ENCODE results near the gene PCDHGA12. TPM values are rescaled to one million over a fixed set of nuclear protein-coding genes. Genes with fewer than 3 reads are reported as not detected.
"Not testable (repeated sequence)": the region's sequence is repeated elsewhere in the genome, so short reads cannot be mapped to it uniquely, and the experiment has no call there.

PCDHGA12 gene
- total and polyA plus RNA-seq, 4 donors: 0.75 to 18.8 (median 5.2) TPM

GRCh38 chr5:141415275-141415618 lies 15.1 kb upstream of the PCDHGA12 start:
- ATAC-seq (ENCODE audit: low FRiP score); H3K36me3 ChIP-seq (ENCODE audit: control insufficient read depth in 1 of 2, insufficient read depth in 2 of 2, low read length in 1 of 2); H3K4me3 ChIP-seq (ENCODE audit: low read length in 2 of 2); H3K27me3 ChIP-seq (ENCODE audit: control insufficient read depth in 1 of 2, insufficient read depth in 2 of 2, low read length in 1 of 2); DNase-seq; H3K4me1 ChIP-seq (ENCODE audit: control insufficient read depth in 1 of 2, insufficient read depth in 2 of 2, low read length in 2 of 2); H3K27ac ChIP-seq (ENCODE audit: low read depth in 1 of 2, low read length in 2 of 2): not testable (repeated sequence)
- 25 to 29% methylated on average over 24 of the region's 24 CpGs for WGBS, 2 donors
- intact Hi-C loops (cut with DNase I): loop anchor here in 1 of 2 donors (10.0 kb wide), 2 partner anchors 110 to 150 kb away; no protein-coding TSS in a partner anchor
- peaks cover 37% of the 10 kb centered on the region for H3K9me3 ChIP-seq (ENCODE audit: control insufficient read depth, low read length)

DNA sequence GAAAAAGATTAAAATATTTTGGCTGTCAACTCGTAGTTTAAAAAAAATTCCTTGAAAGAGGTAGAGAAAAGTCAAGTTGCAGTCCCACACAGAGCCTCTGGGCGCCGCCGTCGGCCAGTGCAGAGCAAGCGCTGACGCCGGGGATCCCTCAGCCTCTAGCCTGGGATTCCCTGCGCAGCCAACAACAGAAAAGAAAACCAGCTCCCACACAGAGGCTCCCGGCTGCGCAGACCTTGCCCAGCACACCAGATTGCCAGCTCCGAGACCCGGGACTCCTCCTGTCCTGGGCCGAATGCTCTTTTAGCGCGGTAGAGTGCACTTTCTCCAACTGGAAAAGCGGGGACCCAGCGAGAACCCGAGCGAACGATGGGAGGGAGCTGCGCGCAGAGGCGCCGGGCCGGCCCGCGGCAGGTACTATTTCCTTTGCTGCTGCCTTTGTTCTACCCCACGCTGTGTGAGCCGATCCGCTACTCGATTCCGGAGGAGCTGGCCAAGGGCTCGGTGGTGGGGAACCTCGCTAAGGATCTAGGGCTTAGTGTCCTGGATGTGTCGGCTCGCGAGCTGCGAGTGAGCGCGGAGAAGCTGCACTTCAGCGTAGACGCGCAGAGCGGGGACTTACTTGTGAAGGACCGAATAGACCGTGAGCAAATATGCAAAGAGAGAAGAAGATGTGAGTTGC lies 12.7 kb upstream of the PCDHGA12 start, which contains the start of gene PCDHGB7:
TSS of gene PCDHGB7 (plus strand) at position 184 of the 679 bp plus-strand sequence. CDS start at position 367, 183 bp downstream.
- not testable (repeated sequence) for H3K36me3 ChIP-seq (ENCODE audit: control insufficient read depth in 1 of 2, insufficient read depth in 2 of 2, low read length in 1 of 2); H3K27ac ChIP-seq (ENCODE audit: low read depth in 1 of 2, low read length in 2 of 2); H3K4me3 ChIP-seq (ENCODE audit: low read length in 2 of 2); H3K27me3 ChIP-seq (ENCODE audit: control insufficient read depth in 1 of 2, insufficient read depth in 2 of 2, low read length in 1 of 2); H3K4me1 ChIP-seq (ENCODE audit: control insufficient read depth in 1 of 2, insufficient read depth in 2 of 2, low read length in 2 of 2)
- ATAC-seq (ENCODE audit: low FRiP score): peak; percentile 91
- peak in 1 of 2 donors; percentile 83 for DNase-seq
- intact Hi-C loops (cut with DNase I): loop anchor here in 1 of 2 donors (10.0 kb wide), 2 partner anchors 107 to 147 kb away; no protein-coding TSS in a partner anchor
- 6 to 10% methylated on average over 42 to 47 of the region's 47 CpGs for WGBS, 2 donors
- H3K9me3 ChIP-seq (ENCODE audit: control insufficient read depth, low read length): peaks cover 44% of the 10 kb centered on the region

DNA sequence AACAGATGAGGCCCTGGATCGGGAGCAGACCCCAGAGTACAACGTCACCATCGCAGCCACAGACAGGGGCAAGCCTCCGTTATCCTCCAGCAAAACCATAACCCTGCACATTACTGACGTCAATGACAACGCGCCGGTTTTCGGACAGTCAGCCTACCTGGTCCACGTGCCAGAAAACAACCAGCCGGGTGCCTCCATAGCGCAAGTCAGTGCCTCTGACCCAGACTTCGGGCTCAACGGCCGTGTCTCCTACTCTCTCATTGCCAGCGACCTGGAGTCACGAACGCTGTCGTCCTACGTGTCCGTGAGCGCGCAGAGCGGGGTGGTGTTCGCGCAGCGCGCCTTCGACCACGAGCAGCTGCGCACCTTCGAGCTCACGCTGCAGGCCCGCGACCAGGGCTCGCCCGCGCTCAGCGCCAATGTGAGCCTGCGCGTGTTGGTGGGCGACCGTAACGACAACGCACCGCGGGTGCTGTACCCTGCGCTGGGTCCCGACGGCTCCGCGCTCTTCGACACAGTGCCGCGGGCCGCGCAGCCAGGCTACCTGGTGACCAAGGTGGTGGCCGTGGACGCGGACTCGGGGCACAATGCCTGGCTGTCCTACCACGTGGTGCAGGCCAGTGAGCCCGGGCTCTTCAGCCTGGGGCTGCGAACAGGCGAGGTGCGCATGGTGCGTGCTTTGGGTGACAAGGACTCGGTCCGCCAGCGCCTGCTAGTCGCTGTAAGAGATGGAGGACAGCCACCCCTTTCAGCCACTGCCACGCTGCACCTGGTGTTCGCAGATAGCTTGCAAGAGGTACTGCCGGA lies 11.0 kb upstream of the PCDHGA12 start:
- Histone ChIP-seq H3K27me3 (ENCODE audit: control insufficient read depth in 1 of 2, insufficient read depth in 2 of 2, low read length in 1 of 2) (no peaks in the 10 kb centered on the region), H3K4me3 (ENCODE audit: low read length in 2 of 2) (no peak overlapping the region), H3K9me3 (ENCODE audit: control insufficient read depth, low read length) (peaks cover 44% of the 10 kb centered on the region), H3K36me3 (ENCODE audit: control insufficient read depth in 1 of 2, insufficient read depth in 2 of 2, low read length in 1 of 2) (no peaks in the 10 kb centered on the region), H3K27ac (ENCODE audit: low read depth in 1 of 2, low read length in 2 of 2) (no peak overlapping the region), H3K4me1 (ENCODE audit: control insufficient read depth in 1 of 2, insufficient read depth in 2 of 2, low read length in 2 of 2) (no peaks in the 10 kb centered on the region)
- 19 to 29% methylated on average over 72 to 74 of the region's 74 CpGs for WGBS, 2 donors
- no peak for DNase-seq
- intact Hi-C loops (cut with DNase I): loop anchor here in 1 of 2 donors (10.0 kb wide), 2 partner anchors 106 to 146 kb away; no protein-coding TSS in a partner anchor
- no peak for ATAC-seq (ENCODE audit: low FRiP score)

GRCh38 chr5:141420855-141421488 lies 9.3 kb upstream of the PCDHGA12 start, which contains the start of gene PCDHGA11:
Gene PCDHGA11 (plus strand): TSS chr5:141421051. CDS start chr5:141421228, 177 bp downstream.
- H3K36me3 ChIP-seq (ENCODE audit: control insufficient read depth in 1 of 2, insufficient read depth in 2 of 2, low read length in 1 of 2): no peaks in the 10 kb centered on the region
- peak within 1 kb of the TSS in 1 of 2 donors; percentile 0 for H3K4me3 ChIP-seq (ENCODE audit: low read length in 2 of 2)
- intact Hi-C loops (cut with DNase I): loop anchor here in 1 of 2 donors (5.0 kb wide), 2 partner anchors 49 to 106 kb away; partner anchors contain the start of genes PCDHGA6 and PCDHGB3
- no peak for ATAC-seq (ENCODE audit: low FRiP score)
- H3K27me3 ChIP-seq (ENCODE audit: control insufficient read depth in 1 of 2, insufficient read depth in 2 of 2, low read length in 1 of 2): no peaks in the 10 kb centered on the region
- DNase-seq: no peak
- no peaks in the 10 kb centered on the region for H3K4me1 ChIP-seq (ENCODE audit: control insufficient read depth in 1 of 2, insufficient read depth in 2 of 2, low read length in 2 of 2)
- peaks cover 37% of the 10 kb centered on the region for H3K9me3 ChIP-seq (ENCODE audit: control insufficient read depth, low read length)
- H3K27ac ChIP-seq (ENCODE audit: low read depth in 1 of 2, low read length in 2 of 2): no peak within 1 kb of the TSS
- WGBS, 2 donors: 12% methylated on average over 42 of the region's 42 CpGs

DNA sequence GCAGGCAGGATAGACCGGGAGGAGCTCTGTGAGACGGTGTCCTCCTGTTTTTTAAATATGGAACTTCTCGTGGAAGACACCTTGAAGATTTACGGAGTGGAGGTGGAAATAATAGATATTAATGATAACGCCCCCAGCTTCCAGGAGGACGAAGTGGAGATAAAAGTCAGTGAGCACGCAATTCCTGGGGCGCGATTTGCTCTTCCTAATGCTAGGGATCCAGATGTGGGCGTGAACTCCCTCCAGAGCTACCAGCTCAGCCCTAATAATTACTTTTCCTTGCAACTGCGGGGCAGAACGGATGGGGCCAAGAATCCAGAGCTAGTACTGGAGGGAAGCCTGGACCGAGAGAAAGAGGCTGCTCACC lies 8.8 kb upstream of the PCDHGA12 start:
- WGBS, 2 donors: 13% methylated on average over 13 of the region's 13 CpGs
- DNase-seq (no peak), ATAC-seq (ENCODE audit: low FRiP score) (no peak)
- intact Hi-C loops (cut with DNase I): loop anchor here in 1 of 2 donors (5.0 kb wide), 2 partner anchors 49 to 106 kb away; partner anchors contain the start of genes PCDHGA6 and PCDHGB3
- Histone ChIP-seq H3K27me3 (ENCODE audit: control insufficient read depth in 1 of 2, insufficient read depth in 2 of 2, low read length in 1 of 2) (no peaks in the 10 kb centered on the region), H3K9me3 (ENCODE audit: control insufficient read depth, low read length) (peaks cover 40% of the 10 kb centered on the region), H3K4me3 (ENCODE audit: low read length in 2 of 2) (no peak overlapping the region), H3K36me3 (ENCODE audit: control insufficient read depth in 1 of 2, insufficient read depth in 2 of 2, low read length in 1 of 2) (no peaks in the 10 kb centered on the region), H3K4me1 (ENCODE audit: control insufficient read depth in 1 of 2, insufficient read depth in 2 of 2, low read length in 2 of 2) (no peaks in the 10 kb centered on the region), H3K27ac (ENCODE audit: low read depth in 1 of 2, low read length in 2 of 2) (no peak overlapping the region)

DNA sequence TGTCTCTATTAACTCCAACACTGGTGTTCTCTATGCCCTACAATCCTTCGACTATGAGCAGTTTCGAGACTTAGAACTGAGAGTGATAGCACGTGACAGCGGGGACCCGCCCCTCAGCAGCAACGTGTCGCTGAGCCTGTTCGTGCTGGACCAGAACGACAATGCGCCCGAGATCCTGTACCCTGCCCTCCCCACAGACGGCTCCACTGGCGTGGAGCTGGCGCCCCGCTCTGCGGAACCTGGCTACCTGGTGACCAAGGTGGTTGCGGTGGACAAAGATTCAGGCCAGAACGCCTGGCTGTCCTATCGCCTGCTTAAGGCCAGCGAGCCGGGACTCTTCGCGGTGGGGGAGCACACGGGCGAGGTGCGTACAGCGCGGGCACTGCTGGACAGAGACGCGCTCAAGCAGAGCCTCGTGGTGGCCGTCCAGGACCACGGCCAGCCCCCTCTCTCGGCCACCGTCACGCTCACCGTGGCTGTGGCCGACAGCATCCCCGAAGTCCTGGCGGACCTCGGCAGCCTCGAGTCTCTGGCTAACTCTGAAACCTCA lies 7.5 kb upstream of the PCDHGA12 start:
- Histone ChIP-seq H3K27me3 (ENCODE audit: control insufficient read depth in 1 of 2, insufficient read depth in 2 of 2, low read length in 1 of 2) (no peaks in the 10 kb centered on the region), H3K27ac (ENCODE audit: low read depth in 1 of 2, low read length in 2 of 2) (no peak overlapping the region), H3K4me3 (ENCODE audit: low read length in 2 of 2) (no peak overlapping the region), H3K36me3 (ENCODE audit: control insufficient read depth in 1 of 2, insufficient read depth in 2 of 2, low read length in 1 of 2) (no peaks in the 10 kb centered on the region), H3K4me1 (ENCODE audit: control insufficient read depth in 1 of 2, insufficient read depth in 2 of 2, low read length in 2 of 2) (no peaks in the 10 kb centered on the region), H3K9me3 (ENCODE audit: control insufficient read depth, low read length) (peaks cover 47% of the 10 kb centered on the region)
- no peak for DNase-seq
- WGBS, 2 donors: 16 to 22% methylated on average over 42 of the region's 42 CpGs
- intact Hi-C loops (cut with DNase I): loop anchor here in 1 of 2 donors (5.0 kb wide), 2 partner anchors 51 to 104 kb away; partner anchors contain the start of genes PCDHGA6 and PCDHGB3
- no peak for ATAC-seq (ENCODE audit: low FRiP score)

DNA sequence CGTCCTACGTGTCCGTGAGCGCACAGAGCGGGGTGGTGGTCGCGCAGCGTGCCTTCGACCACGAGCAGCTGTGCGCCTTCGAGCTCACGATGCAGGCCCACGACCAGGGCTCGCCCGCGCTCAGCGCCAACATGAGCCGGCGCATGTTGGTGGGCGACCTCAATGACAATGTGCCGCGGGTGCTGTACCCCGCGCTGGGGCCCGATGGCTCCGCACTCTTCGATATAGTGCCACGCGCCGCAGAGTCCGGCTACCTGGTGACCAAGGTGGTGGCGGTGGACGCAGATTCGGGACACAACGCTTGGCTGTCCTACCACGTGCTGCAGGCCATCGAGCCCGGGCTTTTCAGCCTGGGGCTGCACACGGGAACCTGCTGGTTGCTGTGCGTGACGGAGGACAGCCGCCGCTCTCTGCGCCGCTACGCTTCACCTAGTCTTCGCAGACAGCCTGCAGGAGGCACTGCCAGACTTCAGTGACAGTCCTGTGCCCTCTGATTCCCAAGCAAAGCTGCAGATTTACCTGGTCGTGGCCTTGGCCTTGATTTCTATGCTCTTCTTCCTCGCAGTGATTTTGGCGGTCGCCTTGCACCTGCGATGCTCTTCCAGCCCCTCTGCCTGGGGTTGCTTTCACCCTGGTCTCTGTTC lies 2.4 kb upstream of the PCDHGA12 start:
- no peaks in the 10 kb centered on the region for H3K4me1 ChIP-seq (ENCODE audit: control insufficient read depth in 1 of 2, insufficient read depth in 2 of 2, low read length in 2 of 2)
- ATAC-seq (ENCODE audit: low FRiP score) (no peak), DNase-seq (no peak)
- no peaks in the 10 kb centered on the region for H3K27me3 ChIP-seq (ENCODE audit: control insufficient read depth in 1 of 2, insufficient read depth in 2 of 2, low read length in 1 of 2)
- no peak overlapping the region for H3K27ac ChIP-seq (ENCODE audit: low read depth in 1 of 2, low read length in 2 of 2)
- WGBS, 2 donors: 35 to 39% methylated on average over 53 of the region's 53 CpGs
- no peak overlapping the region for H3K4me3 ChIP-seq (ENCODE audit: low read length in 2 of 2)
- peaks cover 40% of the 10 kb centered on the region for H3K9me3 ChIP-seq (ENCODE audit: control insufficient read depth, low read length)
- H3K36me3 ChIP-seq (ENCODE audit: control insufficient read depth in 1 of 2, insufficient read depth in 2 of 2, low read length in 1 of 2): no peaks in the 10 kb centered on the region
- intact Hi-C loops (cut with DNase I): no loop called here

DNA sequence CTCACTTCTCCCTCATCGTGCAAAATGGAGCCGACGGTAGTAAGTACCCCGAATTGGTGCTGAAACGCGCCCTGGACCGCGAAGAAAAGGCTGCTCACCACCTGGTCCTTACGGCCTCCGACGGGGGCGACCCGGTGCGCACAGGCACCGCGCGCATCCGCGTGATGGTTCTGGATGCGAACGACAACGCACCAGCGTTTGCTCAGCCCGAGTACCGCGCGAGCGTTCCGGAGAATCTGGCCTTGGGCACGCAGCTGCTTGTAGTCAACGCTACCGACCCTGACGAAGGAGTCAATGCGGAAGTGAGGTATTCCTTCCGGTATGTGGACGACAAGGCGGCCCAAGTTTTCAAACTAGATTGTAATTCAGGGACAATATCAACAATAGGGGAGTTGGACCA lies 979 bp downstream of the PCDHGA12 start:
- H3K27me3 ChIP-seq (ENCODE audit: control insufficient read depth in 1 of 2, insufficient read depth in 2 of 2, low read length in 1 of 2): no peaks in the 10 kb centered on the region
- no peaks in the 10 kb centered on the region for H3K36me3 ChIP-seq (ENCODE audit: control insufficient read depth in 1 of 2, insufficient read depth in 2 of 2, low read length in 1 of 2)
- no peak for DNase-seq
- no peak overlapping the region for H3K4me3 ChIP-seq (ENCODE audit: low read length in 2 of 2)
- WGBS, 2 donors: 12 to 15% methylated on average over 37 of the region's 37 CpGs
- peaks cover 36% of the 10 kb centered on the region for H3K9me3 ChIP-seq (ENCODE audit: control insufficient read depth, low read length)
- intact Hi-C loops (cut with DNase I): no loop called here
- ATAC-seq (ENCODE audit: low FRiP score): no peak
- no peaks in the 10 kb centered on the region for H3K4me1 ChIP-seq (ENCODE audit: control insufficient read depth in 1 of 2, insufficient read depth in 2 of 2, low read length in 2 of 2)
- H3K27ac ChIP-seq (ENCODE audit: low read depth in 1 of 2, low read length in 2 of 2): no peak overlapping the region

Measured in aorta (tissue), 5 donors.